H1 (cell line): Measurements from ENCODE around the gene MECR. TPM values are rescaled to one million over a fixed set of nuclear protein-coding genes. Genes with fewer than 3 reads are reported as not detected.

Experiments used
- ASH2L ChIP-seq: fragments of 200-600, 300-600 bp; sonication (generic); IDR thresholded peaks from one replicate; pipeline ENCODE4 v1.7.1; 2017; ENCODE audit warnings: low read length
- CEBPB ChIP-seq: IDR thresholded peaks from 2 replicates; pipeline ENCODE4 v1.6.1; 2012; ENCODE audit warnings: low read depth, low read length
- CHD2 ChIP-seq: IDR thresholded peaks from 2 replicates; pipeline ENCODE4 v1.6.1; 2012; ENCODE audit warnings: low read length, improper control_type of control experiment
- CTBP2 ChIP-seq: IDR thresholded peaks from 2 replicates; pipeline ENCODE4 v1.7.0; 2011; ENCODE audit warnings: borderline replicate concordance, mild to moderate bottlenecking, moderate library complexity, mixed read lengths, low read length; ENCODE audit not compliant: insufficient read depth, insufficient read length
- EP300 ChIP-seq, 2 experiments: IDR thresholded peaks; 1 replicate in 1 of 2; 2 replicates in 1 of 2; pipeline ENCODE4 v1.6.1; 2011 to 2012; ENCODE audit warnings: low read depth in 2 of 2, low read length in 2 of 2, mild to moderate bottlenecking in 2 of 2, borderline replicate concordance in 1 of 2, inconsistent platforms in 1 of 2, moderate library complexity in 1 of 2
- HDAC6 ChIP-seq: IDR thresholded peaks from one replicate; pipeline ENCODE4 v1.7.1; 2012; ENCODE audit warnings: low read depth, mild to moderate bottlenecking, inconsistent platforms, low read length, moderate library complexity
- KDM1A ChIP-seq: fragments of 200-600, 300-600 bp; sonication (generic); IDR thresholded peaks from 2 replicates; pipeline ENCODE4 v1.7.1; 2016; ENCODE audit warnings: mild to moderate bottlenecking, low read length, borderline replicate concordance
- RXRA ChIP-seq: IDR thresholded peaks from 2 replicates; pipeline ENCODE4 v1.6.1; 2011; ENCODE audit warnings: low read depth, mild to moderate bottlenecking, low read length, moderate library complexity; ENCODE audit not compliant: insufficient read depth
- SAP30 ChIP-seq: fragments of 300-600 bp; sonication (generic); IDR thresholded peaks from 2 replicates; pipeline ENCODE4 v1.7.1; 2012; ENCODE audit warnings: low read length, moderate library complexity, mild to moderate bottlenecking, inconsistent platforms; ENCODE audit not compliant: insufficient read depth, insufficient replicate concordance
- SIN3A ChIP-seq, 2 experiments: IDR thresholded peaks in 1 of 2; conservative IDR thresholded peaks in 1 of 2; 2 replicates each; pipeline ENCODE4 v1.6.1; 2011 to 2012; ENCODE audit warnings: low read length in 2 of 2, improper control_type of control experiment in 1 of 2, low read depth in 1 of 2, mild to moderate bottlenecking in 1 of 2
- SUZ12 ChIP-seq: fragments of 200-600 bp; sonication (generic); IDR thresholded peaks from 2 replicates; pipeline ENCODE4 v1.6.1; 2012; ENCODE audit warnings: mild to moderate bottlenecking, inconsistent platforms, low read length, moderate library complexity, mixed read lengths
- TAF1 ChIP-seq: IDR thresholded peaks from 2 replicates; pipeline ENCODE4 v1.6.1; 2011; ENCODE audit warnings: mild to moderate bottlenecking, low read depth, low read length
- TCF12 ChIP-seq: IDR thresholded peaks from 2 replicates; pipeline ENCODE4 v1.6.1; 2011; ENCODE audit warnings: low read depth, mild to moderate bottlenecking, low read length
- YY1 ChIP-seq: IDR thresholded peaks from 2 replicates; pipeline ENCODE4 v1.6.1; 2011; ENCODE audit warnings: low read depth, mild to moderate bottlenecking, low read length
- polyA plus RNA-seq, 7 experiments: library from polyadenylated mRNA; depleted of rRNA in 3 of 7; stranded (reverse) in 5 of 7; unstranded in 2 of 7; fragments of >200 nt in 5 of 7; fragments of 200-250 nt in 2 of 7; gene quantifications; 1 replicate in 5 of 7; 2 replicates in 1 of 7; 4 replicates in 1 of 7; pipeline versions ENCODE4 v1.2.1 to v1.2.3, GENCODE V29; 2011 to 2013; ENCODE audit warnings: missing spikeins in 2 of 7, mixed read lengths in 2 of 7
- total RNA-seq: library from RNA; stranded (reverse); fragmentation: NEBNext Ultra II Directional; extraction: Animal tissue kit (Norgen Biotek cat#: 25700); gene quantifications from 2 replicates; pipeline ENCODE4 v1.2.1, GENCODE V29; 2021
- TF ChIP-seq, protein P1 (sequence below): IDR thresholded peaks from 2 replicates; pipeline ENCODE4 v1.6.1; 2012; ENCODE audit warnings: low read length, inconsistent platforms

MECR gene
- total and polyA plus RNA-seq, 2 of the 8 experiments (the other 6 are each of a cell fraction or from before 2014, with no cell fraction given): 24.2 to 24.4 TPM

- TF ChIP-seq SAP30 (peak; percentile 27), TCF12 (0 out of 2 replicates have a peak, but pooled peaks have one; percentile 46), YY1 (peak; percentile 54; the same call in 1 of the 2 replicates), CEBPB (peak; percentile 69; the same call in 1 of the 2 replicates), RXRA (0 out of 2 replicates have a peak, but pooled peaks have one; percentile 84), SUZ12 (no peak), SIN3A (conservative IDR thresholded peaks at IDR 0.05 in 1 of 2, IDR thresholded peaks at IDR 0.05 in 1 of 2; ENCODE audit: low read depth in 1 of 2, low read length in 2 of 2) (peak in 1 of 2 experiments; percentile 63; a peak in 1 of 4 replicates), CHD2 (peak; percentile 61), TAF1 (0 out of 2 replicates have a peak, but pooled peaks have one; percentile 8), CTBP2 (peak; percentile 85), EP300 (IDR thresholded peaks at IDR 0.05; ENCODE audit: borderline replicate concordance in 1 of 2, low read depth in 2 of 2, low read length in 2 of 2) (peak in 1 of 2 experiments; percentile 96; a peak in 2 of 3 replicates), HDAC6 (no peak), ASH2L (peak; percentile 100), KDM1A (0 out of 2 replicates have a peak, but pooled peaks have one; percentile 12)
- TF ChIP-seq, protein P1, sequence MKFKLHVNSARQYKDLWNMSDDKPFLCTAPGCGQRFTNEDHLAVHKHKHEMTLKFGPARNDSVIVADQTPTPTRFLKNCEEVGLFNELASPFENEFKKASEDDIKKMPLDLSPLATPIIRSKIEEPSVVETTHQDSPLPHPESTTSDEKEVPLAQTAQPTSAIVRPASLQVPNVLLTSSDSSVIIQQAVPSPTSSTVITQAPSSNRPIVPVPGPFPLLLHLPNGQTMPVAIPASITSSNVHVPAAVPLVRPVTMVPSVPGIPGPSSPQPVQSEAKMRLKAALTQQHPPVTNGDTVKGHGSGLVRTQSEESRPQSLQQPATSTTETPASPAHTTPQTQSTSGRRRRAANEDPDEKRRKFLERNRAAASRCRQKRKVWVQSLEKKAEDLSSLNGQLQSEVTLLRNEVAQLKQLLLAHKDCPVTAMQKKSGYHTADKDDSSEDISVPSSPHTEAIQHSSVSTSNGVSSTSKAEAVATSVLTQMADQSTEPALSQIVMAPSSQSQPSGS: peak; percentile 29; the same call in 1 of the 2 replicates
These were observed 18.5 kb upstream of the MECR start (continued) for GRCh38 chr1:29249170-29249691.
